ENCODE results near the gene ACOX1. TPM values are rescaled to one million over a fixed set of nuclear protein-coding genes. Genes with fewer than 3 reads are reported as not detected.
A peak's percentile ranks its signal among the peaks of the same experiment; 100 is the strongest.

ACOX1 gene
- total RNA-seq, 1 donor from 2014 or later = 36.1 TPM

DNA sequence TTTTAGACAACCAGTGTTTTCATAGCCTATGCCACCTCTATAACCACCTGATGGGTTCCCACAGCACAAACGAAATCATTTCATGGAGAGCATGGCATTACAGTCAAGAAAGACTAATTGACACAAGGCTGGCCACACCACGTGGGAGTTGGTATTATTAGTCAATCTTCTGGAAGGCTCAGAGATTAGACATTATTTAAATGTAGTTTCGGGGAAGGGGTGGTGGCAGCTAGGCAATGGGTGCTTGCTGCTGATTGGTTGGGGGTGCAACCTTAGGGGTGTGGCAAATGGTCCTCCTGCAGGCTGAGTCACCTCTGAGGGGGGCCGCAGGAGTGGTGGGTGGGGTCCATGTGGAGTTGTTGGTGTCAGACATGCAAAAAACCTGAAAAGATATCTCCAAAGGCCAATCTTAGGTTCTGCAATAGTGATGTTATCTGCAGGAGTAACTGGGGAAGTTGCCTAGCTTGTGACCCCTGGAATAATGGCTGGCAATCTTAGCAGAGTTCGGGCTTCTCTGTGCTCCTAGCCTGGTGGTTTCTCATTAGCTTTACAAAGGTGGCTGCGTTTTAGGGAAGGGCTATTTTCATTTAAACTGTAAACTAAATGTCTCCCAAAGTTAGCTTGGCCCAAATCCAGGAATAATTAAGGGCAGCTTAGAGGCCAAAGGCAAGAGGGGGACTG is 4.7 kb upstream of the ACOX1 start:
- H3K27ac Mint-ChIP-seq (ENCODE audit: unreplicated experiment) = no peak overlapping the region
- peaks cover 1% of the 10 kb centered on the region for H3K27me3 Mint-ChIP-seq (ENCODE audit: unreplicated experiment)
- H3K36me3 Mint-ChIP-seq (ENCODE audit: low read depth, unreplicated experiment) = no peaks in the 10 kb centered on the region
- no peak for DNase-seq (ENCODE audit: low spot score)
- H3K4me3 Mint-ChIP-seq (ENCODE audit: unreplicated experiment) = no peak overlapping the region
- TF ChIP-seq, protein P1, sequence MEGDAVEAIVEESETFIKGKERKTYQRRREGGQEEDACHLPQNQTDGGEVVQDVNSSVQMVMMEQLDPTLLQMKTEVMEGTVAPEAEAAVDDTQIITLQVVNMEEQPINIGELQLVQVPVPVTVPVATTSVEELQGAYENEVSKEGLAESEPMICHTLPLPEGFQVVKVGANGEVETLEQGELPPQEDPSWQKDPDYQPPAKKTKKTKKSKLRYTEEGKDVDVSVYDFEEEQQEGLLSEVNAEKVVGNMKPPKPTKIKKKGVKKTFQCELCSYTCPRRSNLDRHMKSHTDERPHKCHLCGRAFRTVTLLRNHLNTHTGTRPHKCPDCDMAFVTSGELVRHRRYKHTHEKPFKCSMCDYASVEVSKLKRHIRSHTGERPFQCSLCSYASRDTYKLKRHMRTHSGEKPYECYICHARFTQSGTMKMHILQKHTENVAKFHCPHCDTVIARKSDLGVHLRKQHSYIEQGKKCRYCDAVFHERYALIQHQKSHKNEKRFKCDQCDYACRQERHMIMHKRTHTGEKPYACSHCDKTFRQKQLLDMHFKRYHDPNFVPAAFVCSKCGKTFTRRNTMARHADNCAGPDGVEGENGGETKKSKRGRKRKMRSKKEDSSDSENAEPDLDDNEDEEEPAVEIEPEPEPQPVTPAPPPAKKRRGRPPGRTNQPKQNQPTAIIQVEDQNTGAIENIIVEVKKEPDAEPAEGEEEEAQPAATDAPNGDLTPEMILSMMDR (IDR thresholded peaks at IDR 0.05; ENCODE audit: unreplicated experiment) = no peak
- no peaks in the 10 kb centered on the region for H3K9me3 Mint-ChIP-seq (ENCODE audit: unreplicated experiment)
- H3K4me1 Mint-ChIP-seq (ENCODE audit: unreplicated experiment) = peaks cover 11% of the 10 kb centered on the region

DNA sequence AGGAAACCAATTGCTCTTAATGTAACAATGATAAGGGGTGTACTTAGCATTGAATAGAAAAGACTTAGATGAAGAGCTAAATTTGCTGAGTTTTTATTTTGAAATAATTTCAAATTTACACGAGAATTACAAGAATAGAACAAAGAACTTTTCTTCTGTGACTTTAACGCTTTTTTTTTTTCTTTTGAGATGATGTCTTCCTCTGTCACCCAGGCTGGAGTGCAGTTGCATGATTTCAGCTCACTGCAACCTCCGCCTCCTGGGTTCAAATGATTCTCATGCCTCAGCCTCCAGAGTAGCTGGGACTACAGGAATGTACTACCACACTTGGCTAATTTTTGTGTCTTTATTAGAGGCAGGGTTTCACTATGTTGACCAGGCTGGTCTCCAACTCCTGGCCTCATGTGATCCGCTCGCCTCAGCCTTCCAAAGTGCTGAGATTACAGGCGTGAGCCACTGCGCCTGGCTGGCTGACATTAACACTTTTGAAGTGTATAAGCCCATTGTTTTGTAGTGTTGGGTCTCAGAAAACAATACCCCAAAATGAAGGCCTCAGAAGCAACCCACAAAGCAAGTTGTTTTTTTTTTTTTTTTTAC is 2.2 kb upstream of the ACOX1 start:
- no peaks in the 10 kb centered on the region for H3K36me3 Mint-ChIP-seq (ENCODE audit: low read depth, unreplicated experiment)
- peaks cover 1% of the 10 kb centered on the region for H3K27me3 Mint-ChIP-seq (ENCODE audit: unreplicated experiment)
- TF ChIP-seq, protein P1 (IDR thresholded peaks at IDR 0.05; ENCODE audit: unreplicated experiment) = no peak
- DNase-seq (ENCODE audit: low spot score) = no peak
- peak overlapping the region; percentile 67 for H3K4me3 Mint-ChIP-seq (ENCODE audit: unreplicated experiment)
- H3K9me3 Mint-ChIP-seq (ENCODE audit: unreplicated experiment) = no peaks in the 10 kb centered on the region
- peaks cover 24% of the 10 kb centered on the region for H3K4me1 Mint-ChIP-seq (ENCODE audit: unreplicated experiment)
- peak overlapping the region; percentile 72 for H3K27ac Mint-ChIP-seq (ENCODE audit: unreplicated experiment)

DNA sequence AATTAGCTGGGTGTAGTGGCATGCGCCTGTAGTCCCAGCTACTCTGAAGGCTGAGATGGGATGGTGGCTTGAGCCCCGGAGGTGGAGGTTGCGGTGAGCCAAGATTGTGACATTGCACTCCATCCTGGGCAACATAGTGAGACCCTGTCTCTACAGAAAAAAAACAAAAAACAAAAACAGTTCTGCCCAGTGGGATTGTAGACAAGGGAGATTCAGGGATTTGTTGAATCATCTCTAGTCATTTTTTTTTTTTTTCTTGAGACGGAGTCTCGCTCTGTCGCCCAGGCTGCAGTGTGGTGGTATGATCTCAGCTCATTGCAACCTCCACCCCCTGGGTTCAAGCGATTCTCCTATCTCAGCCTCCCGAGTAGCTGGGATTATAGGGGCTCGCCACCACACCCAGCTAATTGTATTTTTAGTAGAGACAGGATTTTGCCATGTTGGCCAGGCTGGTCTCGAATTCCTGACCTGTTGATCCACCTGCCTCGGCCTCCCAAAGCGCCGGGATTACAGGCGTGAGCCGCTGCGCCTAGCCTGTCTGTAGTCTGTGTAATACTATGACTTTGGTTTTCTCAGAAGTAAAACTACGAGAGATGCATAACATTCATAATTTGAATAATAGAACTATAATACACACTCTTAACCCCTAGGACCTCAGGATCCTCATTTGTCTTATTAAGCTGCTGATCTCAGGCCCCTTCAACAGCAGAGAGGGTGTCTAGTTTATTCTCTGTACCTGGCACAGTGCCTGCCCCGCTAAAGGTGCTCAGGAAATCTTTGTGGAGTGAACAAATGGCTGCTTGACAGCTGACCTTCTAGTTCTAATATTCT is 1.4 kb upstream of the ACOX1 start:
- Mint-ChIP-seq H3K9me3 (ENCODE audit: unreplicated experiment) (no peaks in the 10 kb centered on the region), H3K27ac (ENCODE audit: unreplicated experiment) (peak overlapping the region; percentile 100), H3K27me3 (ENCODE audit: unreplicated experiment) (peaks cover 1% of the 10 kb centered on the region), H3K4me1 (ENCODE audit: unreplicated experiment) (peaks cover 26% of the 10 kb centered on the region), H3K36me3 (ENCODE audit: low read depth, unreplicated experiment) (no peaks in the 10 kb centered on the region), H3K4me3 (ENCODE audit: unreplicated experiment) (peak overlapping the region; percentile 98)
- no peak for DNase-seq (ENCODE audit: low spot score)
- TF ChIP-seq, protein P1 (IDR thresholded peaks at IDR 0.05; ENCODE audit: unreplicated experiment) = no peak

DNA sequence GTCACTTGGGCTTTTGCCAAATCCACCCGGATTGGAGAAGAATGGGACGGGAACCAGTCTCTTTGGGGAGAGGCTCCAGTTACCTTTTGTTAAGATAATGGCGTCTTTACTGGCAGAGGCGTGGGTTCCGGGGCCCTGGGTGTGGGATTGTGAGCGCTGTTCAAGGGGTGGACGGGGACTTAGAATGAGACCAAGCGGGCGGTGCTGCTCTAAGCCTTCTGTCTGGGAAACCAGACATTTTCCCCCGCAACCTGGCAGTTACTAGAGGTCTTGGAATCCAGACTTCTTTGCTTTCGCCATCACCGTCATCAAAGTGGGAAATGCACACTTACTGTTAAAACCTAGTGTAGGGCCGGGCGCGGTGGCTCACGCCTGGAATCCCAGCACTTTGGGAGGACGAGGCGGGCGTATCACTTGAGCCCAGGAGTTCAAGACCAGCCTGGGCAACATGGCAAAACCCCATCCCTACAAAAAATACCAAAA is 780 bp upstream of the ACOX1 start:
- H3K4me3 Mint-ChIP-seq (ENCODE audit: unreplicated experiment) = peak overlapping the region; percentile 98
- no peaks in the 10 kb centered on the region for H3K36me3 Mint-ChIP-seq (ENCODE audit: low read depth, unreplicated experiment)
- H3K27ac Mint-ChIP-seq (ENCODE audit: unreplicated experiment) = peak overlapping the region; percentile 100
- H3K4me1 Mint-ChIP-seq (ENCODE audit: unreplicated experiment) = peaks cover 26% of the 10 kb centered on the region
- no peaks in the 10 kb centered on the region for H3K9me3 Mint-ChIP-seq (ENCODE audit: unreplicated experiment)
- TF ChIP-seq, protein P1 (IDR thresholded peaks at IDR 0.05; ENCODE audit: unreplicated experiment) = no peak
- peaks cover 1% of the 10 kb centered on the region for H3K27me3 Mint-ChIP-seq (ENCODE audit: unreplicated experiment)
- DNase-seq (ENCODE audit: low spot score) = no peak

Measured in endothelial cell (in vitro differentiated cells).